Left renal cortex interstitium (tissue), 4 donors: Measurements from ENCODE around the gene MDK. TPM values are rescaled to one million over a fixed set of nuclear protein-coding genes. Genes with fewer than 3 reads are reported as not detected.

Source experiments
- DNase-seq, 4 donors: peaks; one replicate each; pipeline ENCODE4 v3.0.0-alpha.2; 2013; ENCODE audit warnings: low read depth in 4 of 4, low spot score in 2 of 4, missing footprints in 1 of 4
- polyA plus RNA-seq, 4 donors: library from polyadenylated mRNA; unstranded; fragments of 120-200 nt; gene quantifications; one replicate each; pipeline ENCODE4 v1.2.1, GENCODE V29; 2013; ENCODE audit not compliant: insufficient read length in 4 of 4

Gene MDK
- polyA plus RNA-seq, 4 donors = 690 to 1,120 (median 845) TPM

GRCh38 chr11:46393231-46393616, 11.8 kb downstream of the MDK start:
- DNase-seq = no peak

- no peak for DNase-seq
Measured at GRCh38 chr11:46393759-46394158, 12.3 kb downstream of the MDK start.

GRCh38 chr11:46397526-46397925, 16.1 kb downstream of the MDK start:
- DNase-seq = no peak

GRCh38 chr11:46402957-46403902, 21.8 kb downstream of the MDK start:
- no peak for DNase-seq

- DNase-seq = no peak
Measured at GRCh38 chr11:46404476-46405017, 23.1 kb downstream of the MDK start.

GRCh38 chr11:46407635-46408034, 26.2 kb downstream of the MDK start:
- DNase-seq = no peak

GRCh38 chr11:46408407-46408986, 27.0 kb downstream of the MDK start:
- DNase-seq = no peak

- DNase-seq = no peak
Measured at GRCh38 chr11:46410021-46410420, 28.6 kb downstream of the MDK start.

GRCh38 chr11:46413760-46414465, 32.4 kb downstream of the MDK start:
- no peak for DNase-seq

GRCh38 chr11:46414466-46414796, 33.0 kb downstream of the MDK start:
- DNase-seq = no peak

- DNase-seq = no peak
Measured at GRCh38 chr11:46414879-46415278, 33.4 kb downstream of the MDK start.

GRCh38 chr11:46417711-46418110, 36.2 kb downstream of the MDK start:
- DNase-seq = no peak

GRCh38 chr11:46418751-46419150, 37.3 kb downstream of the MDK start:
- DNase-seq = no peak

GRCh38 chr11:46420513-46420912, 39.0 kb downstream of the MDK start:
- DNase-seq = no peak

GRCh38 chr11:46421257-46421880, 39.9 kb downstream of the MDK start:
- DNase-seq = no peak

- DNase-seq = no peak
Measured at GRCh38 chr11:46422588-46422987, 41.1 kb downstream of the MDK start.

GRCh38 chr11:46426233-46426991, 44.9 kb downstream of the MDK start:
- no peak for DNase-seq

- DNase-seq = no peak
Measured at GRCh38 chr11:46427364-46427763, 45.9 kb downstream of the MDK start.

GRCh38 chr11:46429717-46430116, 48.2 kb downstream of the MDK start:
- no peak for DNase-seq

- DNase-seq = no peak
Measured at GRCh38 chr11:46431211-46431610, 49.7 kb downstream of the MDK start.
